Mucosa of descending colon (tissue), 3 donors: ENCODE data around the gene TMEM245. TPM values are rescaled to one million over a fixed set of nuclear protein-coding genes. Genes with fewer than 3 reads are reported as not detected.
"Not testable (repeated sequence)": the region's sequence is repeated elsewhere in the genome, so short reads cannot be mapped to it uniquely, and the experiment has no call there.

ENCODE experiments used
- ATAC-seq: fragments of 200-7000 bp; cut with Tn5 transposase; one replicate; pipeline ENCODE4 v1.9.1; 2020; ENCODE audit warnings: mild to moderate bottlenecking, moderate library complexity
- DNase-seq, 3 donors: peaks; one replicate each; pipeline ENCODE4 v3.0.0-alpha.2; 2020
- H3K36me3 ChIP-seq: fragments of 200-600 bp; one replicate; pipeline ENCODE4 v1.8.0; 2021; ENCODE audit warnings: low read depth, mild to moderate bottlenecking
- H3K4me1 ChIP-seq: fragments of 200-600 bp; one replicate; pipeline ENCODE4 v1.8.0; 2021; ENCODE audit warnings: low read depth, mild to moderate bottlenecking
- H3K4me3 ChIP-seq: fragments of 200-600 bp; one replicate; pipeline ENCODE4 v1.8.0; 2021; ENCODE audit warnings: mild to moderate bottlenecking
- H3K9me3 ChIP-seq: fragments of 200-600 bp; one replicate; pipeline ENCODE4 v1.8.0; 2021; ENCODE audit warnings: mild to moderate bottlenecking
- intact Hi-C, 2 donors: fragments of 100-400 bp; cut with DNase I in 1 of 2; cut with micrococcal nuclease in 1 of 2; formaldehyde crosslinking; loops; one replicate each; pipeline versions ENCODE4 v1.11.0 to v1.11.1; 2022; cut with DNase I, micrococcal nuclease
- total RNA-seq, 3 donors: library from RNA; stranded (reverse); fragmentation: NEBNext Ultra II Directional in 2 of 3; extraction: Animal tissue kit (Norgen Biotek cat#: 25700) in 2 of 3; gene quantifications; one replicate each; pipeline versions ENCODE4 v1.2.1 to v1.2.4, GENCODE V29; 2021 to 2023
- TF ChIP-seq, protein P1 (sequence below): fragments of 200-600 bp; IDR thresholded peaks from one replicate; pipeline ENCODE4 v1.8.0; 2022; ENCODE audit warnings: antibody characterized with exemption, mild to moderate bottlenecking
- donor health status: DM: no; HTN: no; CAD: no; lungs with moderate emphysema.
- donor health status: DM: no; HTN: no; CAD: no.
- donor health status: DM: no; HTN: yes; CAD: no.

TMEM245 gene
- total RNA-seq, 3 donors from 2014 or later, result 26.3 to 72.8 (median 33.6) TPM

DNA sequence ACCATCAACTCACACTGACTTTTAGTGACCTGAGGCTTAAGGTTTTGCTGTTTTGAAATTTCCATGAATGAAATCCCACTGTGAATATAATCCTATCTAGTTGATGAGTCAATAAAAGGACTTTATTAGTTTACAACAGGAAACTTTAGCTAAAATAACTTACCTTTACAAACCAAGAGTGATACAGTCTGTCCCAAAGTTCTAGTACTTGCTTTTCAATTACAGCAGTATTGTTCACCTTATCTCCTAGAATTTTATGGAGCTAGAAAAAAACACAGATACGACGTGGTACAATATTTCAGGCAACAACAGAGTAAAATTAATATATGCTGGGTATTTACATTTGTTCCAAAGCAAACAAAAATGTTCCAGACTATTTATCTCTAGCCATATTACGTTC lies 59.6 kb downstream of the TMEM245 start:
- ATAC-seq (peak; percentile 91), DNase-seq (no peak)
- intact Hi-C loops, result no loop called here
- Histone ChIP-seq H3K4me1 (no peaks in the 10 kb centered on the region), H3K36me3 (no peaks in the 10 kb centered on the region), H3K9me3 (no peaks in the 10 kb centered on the region), H3K4me3 (no peak overlapping the region)
- TF ChIP-seq, protein P1, sequence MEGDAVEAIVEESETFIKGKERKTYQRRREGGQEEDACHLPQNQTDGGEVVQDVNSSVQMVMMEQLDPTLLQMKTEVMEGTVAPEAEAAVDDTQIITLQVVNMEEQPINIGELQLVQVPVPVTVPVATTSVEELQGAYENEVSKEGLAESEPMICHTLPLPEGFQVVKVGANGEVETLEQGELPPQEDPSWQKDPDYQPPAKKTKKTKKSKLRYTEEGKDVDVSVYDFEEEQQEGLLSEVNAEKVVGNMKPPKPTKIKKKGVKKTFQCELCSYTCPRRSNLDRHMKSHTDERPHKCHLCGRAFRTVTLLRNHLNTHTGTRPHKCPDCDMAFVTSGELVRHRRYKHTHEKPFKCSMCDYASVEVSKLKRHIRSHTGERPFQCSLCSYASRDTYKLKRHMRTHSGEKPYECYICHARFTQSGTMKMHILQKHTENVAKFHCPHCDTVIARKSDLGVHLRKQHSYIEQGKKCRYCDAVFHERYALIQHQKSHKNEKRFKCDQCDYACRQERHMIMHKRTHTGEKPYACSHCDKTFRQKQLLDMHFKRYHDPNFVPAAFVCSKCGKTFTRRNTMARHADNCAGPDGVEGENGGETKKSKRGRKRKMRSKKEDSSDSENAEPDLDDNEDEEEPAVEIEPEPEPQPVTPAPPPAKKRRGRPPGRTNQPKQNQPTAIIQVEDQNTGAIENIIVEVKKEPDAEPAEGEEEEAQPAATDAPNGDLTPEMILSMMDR, result no peak

DNA sequence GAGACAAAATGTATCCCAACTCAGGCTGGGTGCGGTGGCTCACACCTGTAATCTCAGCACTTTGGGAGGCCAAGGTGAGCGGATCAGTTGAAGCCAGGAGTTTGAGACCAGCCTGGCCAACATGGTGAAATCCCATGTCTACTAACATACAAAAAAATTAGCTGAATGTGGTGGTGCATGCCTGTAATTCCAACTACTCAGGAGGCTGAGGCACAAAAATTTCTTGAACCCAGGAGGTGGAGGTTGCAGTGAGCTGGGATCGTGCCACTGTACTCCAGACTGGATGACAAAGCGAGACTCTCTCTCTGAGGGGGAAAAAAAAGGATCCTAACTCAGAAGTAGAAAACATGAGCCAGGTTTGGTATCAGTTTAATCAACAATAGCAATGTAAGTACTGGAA lies 66.6 kb downstream of the TMEM245 start:
- H3K4me1 ChIP-seq, H3K36me3 ChIP-seq, ATAC-seq, DNase-seq, H3K4me3 ChIP-seq, H3K9me3 ChIP-seq, intact Hi-C loops: not testable (repeated sequence)

DNA sequence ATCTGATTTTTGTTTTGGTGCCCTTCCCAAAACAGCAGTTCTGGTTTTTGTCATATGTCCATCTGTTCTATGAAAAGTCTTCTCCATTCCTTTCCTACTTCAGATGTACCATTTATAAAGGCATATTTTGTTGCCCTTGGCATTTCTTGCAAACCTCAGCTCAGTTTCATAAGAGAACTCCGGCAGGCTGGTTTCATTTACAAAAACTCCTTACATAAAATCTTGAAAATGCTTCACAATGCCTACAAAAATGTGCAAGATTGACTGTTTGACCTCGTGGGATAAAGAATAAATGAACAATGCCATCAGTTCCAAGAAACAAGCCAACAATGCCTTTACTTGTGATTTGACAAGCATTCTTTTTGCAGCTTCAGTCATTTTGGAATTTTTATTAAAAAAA lies 67.3 kb downstream of the TMEM245 start:
- intact Hi-C loops, result no loop called here
- Histone ChIP-seq H3K9me3 (no peaks in the 10 kb centered on the region), H3K36me3 (no peaks in the 10 kb centered on the region), H3K4me1 (no peaks in the 10 kb centered on the region), H3K4me3 (no peak overlapping the region)
- ATAC-seq, result no peak
- DNase-seq, result no peak
- TF ChIP-seq, protein P1, result no peak

DNA sequence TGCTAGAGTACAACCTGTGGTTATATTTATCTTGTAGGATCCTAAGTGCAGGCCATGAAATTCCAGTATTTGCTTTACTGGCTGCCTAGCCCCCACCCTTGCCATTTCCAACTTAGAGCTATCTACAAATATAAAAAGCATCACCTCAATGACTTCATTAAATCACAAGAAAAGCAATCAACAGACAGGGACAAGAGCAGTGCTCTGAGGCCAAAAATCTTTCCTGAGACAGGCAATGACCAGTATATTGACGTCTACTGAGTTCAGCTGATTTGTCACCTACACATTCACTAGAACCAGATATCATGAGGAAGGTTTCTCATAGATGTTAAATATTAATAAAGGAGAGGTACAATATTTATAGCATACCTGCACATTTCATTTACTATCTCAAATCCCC lies 68.0 kb downstream of the TMEM245 start:
- Histone ChIP-seq H3K4me1 (no peaks in the 10 kb centered on the region), H3K9me3 (no peaks in the 10 kb centered on the region), H3K36me3 (no peaks in the 10 kb centered on the region), H3K4me3 (no peak overlapping the region)
- DNase-seq (no peak), ATAC-seq (no peak)
- TF ChIP-seq, protein P1, result no peak
- intact Hi-C loops, result no loop called here

DNA sequence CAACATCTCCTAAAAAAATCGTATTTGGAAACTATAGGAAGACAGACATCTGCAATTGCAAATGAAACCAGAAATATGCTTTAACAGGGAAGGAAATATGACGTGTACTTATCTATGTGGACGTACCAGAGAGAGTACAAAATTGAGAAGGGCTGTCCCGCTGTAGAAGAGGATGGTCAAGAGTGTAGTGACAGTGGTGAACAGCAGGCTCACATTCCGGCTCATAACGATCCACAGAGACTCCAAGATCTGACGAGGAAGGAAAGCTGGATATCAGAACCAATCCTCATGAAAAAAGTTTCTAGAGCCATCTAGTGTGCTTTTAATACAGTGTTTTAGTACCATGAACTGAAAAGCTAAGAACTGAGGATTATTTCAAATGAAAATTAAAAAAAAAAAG lies 69.3 kb downstream of the TMEM245 start:
- no peaks in the 10 kb centered on the region for H3K9me3 ChIP-seq
- TF ChIP-seq, protein P1, result no peak
- no peaks in the 10 kb centered on the region for H3K36me3 ChIP-seq
- intact Hi-C loops, result no loop called here
- ATAC-seq, result no peak
- no peak for DNase-seq
- H3K4me1 ChIP-seq, result no peaks in the 10 kb centered on the region
- H3K4me3 ChIP-seq, result no peak overlapping the region

DNA sequence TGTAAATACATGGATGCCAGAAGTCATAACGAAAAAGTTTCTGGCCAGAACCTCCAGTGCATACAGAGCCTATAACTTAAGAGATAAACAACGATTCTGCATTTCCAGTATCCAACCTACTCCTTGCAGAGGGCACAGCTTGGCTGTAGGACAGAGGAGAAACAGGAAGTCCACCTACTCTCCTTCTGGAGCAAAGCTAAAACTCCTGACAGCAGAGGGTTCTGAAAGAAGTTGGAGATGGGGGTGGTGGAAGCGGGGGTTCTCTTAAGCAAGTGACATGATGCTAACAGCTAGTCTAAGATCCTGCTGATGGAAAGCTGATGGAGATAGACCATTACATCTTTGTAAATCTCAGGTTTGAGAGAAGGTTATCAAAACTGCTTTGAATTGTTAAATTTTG lies 70.9 kb downstream of the TMEM245 start:
- Histone ChIP-seq H3K9me3 (no peaks in the 10 kb centered on the region), H3K36me3 (no peaks in the 10 kb centered on the region), H3K4me3 (no peak overlapping the region), H3K4me1 (no peaks in the 10 kb centered on the region)
- ATAC-seq, result no peak
- intact Hi-C loops, result no loop called here
- no peak for DNase-seq
- TF ChIP-seq, protein P1, result no peak
